Lung (tissue), 12 donors: ENCODE measurements around the gene HSBP1. TPM values are rescaled to one million over a fixed set of nuclear protein-coding genes. Genes with fewer than 3 reads are reported as not detected.

ENCODE experiments used
- ATAC-seq: fragments of 200-7000 bp; cut with Tn5 transposase; one replicate; pipeline ENCODE4 v1.9.1; 2020; ENCODE audit warnings: moderate number of reproducible peaks; ENCODE audit not compliant: insufficient read depth, low FRiP score
- DNase-seq, 3 donors: peaks; one replicate each; pipeline ENCODE4 v3.0.0-alpha.2; 2013 to 2017
- H3K27ac ChIP-seq, 2 donors: one replicate each; pipeline ENCODE4 v1.5.1; 2013; ENCODE audit warnings: mild to moderate bottlenecking in 2 of 2, moderate library complexity in 2 of 2, control low read depth in 1 of 2, inconsistent platforms in 1 of 2, low read depth in 1 of 2, low read length in 1 of 2
- H3K27me3 ChIP-seq, 3 donors: one replicate each; pipeline ENCODE4 v1.5.1; 2013; ENCODE audit warnings: low read length in 2 of 3; ENCODE audit not compliant: control insufficient read depth in 3 of 3, insufficient read depth in 3 of 3
- H3K36me3 ChIP-seq, 4 donors: one replicate each; pipeline ENCODE4 v1.5.1; 2013; ENCODE audit warnings: low read length in 4 of 4, mild to moderate bottlenecking in 1 of 4, moderate library complexity in 1 of 4; ENCODE audit not compliant: control insufficient read depth in 4 of 4, insufficient read depth in 4 of 4
- H3K4me1 ChIP-seq, 5 donors: one replicate each; pipeline ENCODE4 v1.5.1; 2013; ENCODE audit warnings: low read length in 5 of 5, mild to moderate bottlenecking in 2 of 5, moderate library complexity in 1 of 5; ENCODE audit not compliant: control insufficient read depth in 5 of 5, insufficient read depth in 5 of 5
- H3K4me3 ChIP-seq: one replicate; pipeline ENCODE4 v1.5.1; 2013; ENCODE audit warnings: mild to moderate bottlenecking, control low read depth, moderate library complexity
- H3K9ac ChIP-seq, 2 donors: one replicate each; pipeline ENCODE4 v1.5.1; 2013; ENCODE audit warnings: low read length in 2 of 2, control low read depth in 1 of 2; ENCODE audit not compliant: insufficient read depth in 1 of 2
- H3K9me3 ChIP-seq, 4 donors: one replicate each; pipeline ENCODE4 v1.5.1; 2013; ENCODE audit warnings: low read length in 3 of 4, mild to moderate bottlenecking in 1 of 4, moderate library complexity in 1 of 4; ENCODE audit not compliant: control insufficient read depth in 4 of 4, insufficient read depth in 3 of 4
- WGBS, 2 donors: extraction: QIAGEN DNeasy Blood & Tissue Kit; methylation state at CpG; one replicate each; pipeline ENCODE4 v1.1.7; 2013; 5-methylcytosine and 5-hydroxymethylcytosine counted together
- polyA plus RNA-seq, 2 donors: library from polyadenylated mRNA; stranded (reverse); fragments of 200-250 nt; gene quantifications; one replicate each; pipeline ENCODE4 v1.2.1, GENCODE V29; 2013
- total RNA-seq, 2 donors: library from RNA; depleted of rRNA in 1 of 2; stranded (reverse); fragments of >200 nt in 1 of 2; gene quantifications; one replicate each; pipeline ENCODE4 v1.2.1, GENCODE V29; 2014 to 2021
- TF ChIP-seq, protein P1 (sequence below): IDR thresholded peaks from 2 replicates; pipeline ENCODE4 v1.5.1; 2012; ENCODE audit warnings: mild to moderate bottlenecking; ENCODE audit errors: control extremely low read depth, extremely low read depth
- donor health status: control.
- donor health status: control.
- donor health status: Bipolar disorder and iron deficiency.
- donor health status: healthy.
- donor health status: DM: yes; HTN: yes; CAD: no.

HSBP1 gene
- total and polyA plus RNA-seq, 4 donors: 50.5 to 109 (median 95.4) TPM

- Histone ChIP-seq H3K9ac (no peak overlapping the region), H3K4me1 (peaks cover 0 to 2% (median 0%) of the 10 kb centered on the region in 5 donors), H3K9me3 (peaks cover 0 to 5% (median 0%) of the 10 kb centered on the region in 4 donors), H3K27me3 (peaks cover 0 to 3% (median 2%) of the 10 kb centered on the region in 3 donors), H3K36me3 (no peaks in the 10 kb centered on the region), H3K4me3 (no peak overlapping the region), H3K27ac (no peak overlapping the region)
- ATAC-seq (no peak), DNase-seq (no peak)
- 93 to 94% methylated on average over 4 of the region's 4 CpGs for WGBS, 2 donors
- TF ChIP-seq, protein P1, sequence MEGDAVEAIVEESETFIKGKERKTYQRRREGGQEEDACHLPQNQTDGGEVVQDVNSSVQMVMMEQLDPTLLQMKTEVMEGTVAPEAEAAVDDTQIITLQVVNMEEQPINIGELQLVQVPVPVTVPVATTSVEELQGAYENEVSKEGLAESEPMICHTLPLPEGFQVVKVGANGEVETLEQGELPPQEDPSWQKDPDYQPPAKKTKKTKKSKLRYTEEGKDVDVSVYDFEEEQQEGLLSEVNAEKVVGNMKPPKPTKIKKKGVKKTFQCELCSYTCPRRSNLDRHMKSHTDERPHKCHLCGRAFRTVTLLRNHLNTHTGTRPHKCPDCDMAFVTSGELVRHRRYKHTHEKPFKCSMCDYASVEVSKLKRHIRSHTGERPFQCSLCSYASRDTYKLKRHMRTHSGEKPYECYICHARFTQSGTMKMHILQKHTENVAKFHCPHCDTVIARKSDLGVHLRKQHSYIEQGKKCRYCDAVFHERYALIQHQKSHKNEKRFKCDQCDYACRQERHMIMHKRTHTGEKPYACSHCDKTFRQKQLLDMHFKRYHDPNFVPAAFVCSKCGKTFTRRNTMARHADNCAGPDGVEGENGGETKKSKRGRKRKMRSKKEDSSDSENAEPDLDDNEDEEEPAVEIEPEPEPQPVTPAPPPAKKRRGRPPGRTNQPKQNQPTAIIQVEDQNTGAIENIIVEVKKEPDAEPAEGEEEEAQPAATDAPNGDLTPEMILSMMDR: no peak
Measured at GRCh38 chr16:83837566-83837965, 29.8 kb downstream of the HSBP1 start.

DNA sequence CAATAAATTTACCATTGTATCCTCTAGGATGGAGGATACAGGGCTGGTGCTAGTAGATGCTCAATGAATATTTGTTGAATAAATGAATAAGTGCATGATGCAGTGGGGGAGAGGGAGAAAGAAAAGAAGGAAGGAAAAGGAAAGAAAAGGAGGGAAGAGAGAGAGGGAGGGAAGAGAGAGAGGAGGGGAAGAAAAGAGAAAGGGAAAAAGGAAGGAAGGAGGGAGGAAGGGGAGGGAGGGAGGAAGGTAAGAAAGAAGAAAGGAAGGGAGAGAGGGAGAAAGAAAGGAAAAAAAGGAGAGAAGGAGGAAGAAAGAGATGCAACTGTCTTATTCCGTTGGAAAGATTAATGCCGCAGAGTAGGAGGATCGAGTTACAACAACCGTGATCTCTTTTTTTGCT, 30.4 kb downstream of the HSBP1 start:
- Histone ChIP-seq H3K4me3 (no peak overlapping the region), H3K4me1 (peaks cover 0 to 8% (median 0%) of the 10 kb centered on the region in 5 donors), H3K9me3 (peaks cover 0 to 4% (median 0%) of the 10 kb centered on the region in 4 donors), H3K36me3 (no peaks in the 10 kb centered on the region), H3K27me3 (peaks cover 0 to 3% (median 2%) of the 10 kb centered on the region in 3 donors), H3K27ac (no peak overlapping the region), H3K9ac (no peak overlapping the region)
- TF ChIP-seq, protein P1: no peak
- DNase-seq (no peak), ATAC-seq (no peak)
- WGBS, 2 donors: 73 to 91% methylated on average over 4 of the region's 4 CpGs

- Histone ChIP-seq H3K27me3 (peaks cover 0 to 3% (median 2%) of the 10 kb centered on the region in 3 donors), H3K36me3 (no peaks in the 10 kb centered on the region), H3K27ac (no peak overlapping the region), H3K9ac (no peak overlapping the region), H3K4me1 (peaks cover 0 to 9% (median 0%) of the 10 kb centered on the region in 5 donors), H3K4me3 (no peak overlapping the region), H3K9me3 (no peaks in the 10 kb centered on the region)
- WGBS, 2 donors: 50 to 71% methylated on average over 3 of the region's 3 CpGs
- TF ChIP-seq, protein P1: no peak
- ATAC-seq: no peak
- no peak for DNase-seq
Measured at GRCh38 chr16:83839561-83839960, 31.8 kb downstream of the HSBP1 start.

DNA sequence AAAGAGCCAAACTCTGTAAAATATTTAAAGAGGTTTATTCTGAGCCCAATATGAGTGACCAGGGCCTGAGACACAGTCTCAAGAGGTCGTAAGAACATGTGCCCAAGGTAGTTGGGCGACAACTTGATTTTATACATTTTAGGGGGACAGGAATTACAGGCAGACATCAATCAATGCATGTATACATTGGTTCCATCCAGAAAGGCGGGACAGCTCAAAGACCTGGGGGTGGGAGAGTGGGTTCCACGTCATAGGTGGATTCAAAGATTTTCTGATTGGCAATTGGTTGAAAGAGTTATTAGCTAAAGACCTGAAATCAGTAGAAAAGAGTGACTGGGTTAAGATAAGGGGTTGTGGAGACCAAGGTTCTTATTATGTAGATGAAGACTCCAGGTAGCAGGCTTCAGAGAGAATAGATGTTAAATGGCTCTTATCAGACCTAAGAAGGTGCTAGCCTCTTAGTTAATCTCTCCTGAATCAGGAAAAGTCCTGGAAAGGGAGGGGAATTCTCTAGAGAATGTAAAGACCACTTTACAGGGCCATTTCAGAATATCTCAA, 32.4 kb downstream of the HSBP1 start:
- no peaks in the 10 kb centered on the region for H3K9me3 ChIP-seq
- DNase-seq (no peak), ATAC-seq (no peak)
- no peaks in the 10 kb centered on the region for H3K36me3 ChIP-seq
- H3K27ac ChIP-seq: no peak overlapping the region
- 69 to 98% methylated on average over 4 of the region's 4 CpGs for WGBS, 2 donors
- peaks cover 0 to 9% (median 0%) of the 10 kb centered on the region in 5 donors for H3K4me1 ChIP-seq
- no peak overlapping the region for H3K9ac ChIP-seq
- no peak overlapping the region for H3K4me3 ChIP-seq
- TF ChIP-seq, protein P1: no peak
- peaks cover 0 to 3% (median 2%) of the 10 kb centered on the region in 3 donors for H3K27me3 ChIP-seq
